DMS153 treated with DMSO at 0.1 percent for 48 hours (cell line): ENCODE measurements around the gene HOXA10.
A peak's percentile ranks its signal among the peaks of the same experiment; 100 is the strongest.

Experiments
- DNase-seq: peaks from one replicate; lab custom pipeline; 2025; ENCODE audit not compliant: unreplicated experiment; lab: John Stamatoyannopoulos, UW

HOXA10 gene

GRCh38 chr7:27168265-27168947, 5.7 kb downstream of the HOXA10 start:
- no peak for DNase-seq

GRCh38 chr7:27167916-27168264, 6.2 kb downstream of the HOXA10 start:
- DNase-seq: no peak

- no peak for DNase-seq
Measured at GRCh38 chr7:27166531-27167505, 7.3 kb downstream of the HOXA10 start.

- no peak for DNase-seq
Measured at GRCh38 chr7:27165996-27166530, 8.1 kb downstream of the HOXA10 start.

- DNase-seq: no peak
Measured at GRCh38 chr7:27165089-27165995, 8.8 kb downstream of the HOXA10 start, which contains the start of gene HOXA9. TSS of gene HOXA9 (minus strand) at chr7:27165537. CDS start at chr7:27165457, 80 bp downstream.

- DNase-seq: no peak
Measured at GRCh38 chr7:27164367-27165088, 9.6 kb downstream of the HOXA10 start.

- DNase-seq: no peak
Measured at GRCh38 chr7:27164045-27164366, 10.1 kb downstream of the HOXA10 start.

- no peak for DNase-seq
Measured at GRCh38 chr7:27163288-27164044, 10.7 kb downstream of the HOXA10 start.

- no peak for DNase-seq
Measured at GRCh38 chr7:27162561-27163287, 11.4 kb downstream of the HOXA10 start.

GRCh38 chr7:27161721-27162560, 12.2 kb downstream of the HOXA10 start:
- DNase-seq: no peak

- no peak for DNase-seq
Measured at GRCh38 chr7:27161214-27161720, 12.9 kb downstream of the HOXA10 start.

- DNase-seq: peak; percentile 87
Measured at GRCh38 chr7:27160546-27161213, 13.4 kb downstream of the HOXA10 start.

GRCh38 chr7:27160145-27160545, 14.0 kb downstream of the HOXA10 start:
- DNase-seq: no peak

GRCh38 chr7:27159266-27160144, 14.6 kb downstream of the HOXA10 start:
- no peak for DNase-seq

- DNase-seq: no peak
Measured at GRCh38 chr7:27158436-27159265, 15.5 kb downstream of the HOXA10 start.
